ENCODE data around the gene TMOD1.
"Not testable (repeated sequence)": the region's sequence is repeated elsewhere in the genome, so short reads cannot be mapped to it uniquely, and the experiment has no call there.

The TMOD1 gene

GRCh38 chr9:97501177-97501971 is at the start of gene TMOD1:
TSS of gene TMOD1 (plus strand) at chr9:97501666. CDS start at chr9:97524189, 22,523 bp downstream.
- DNase-seq = peak in 1 of 2 experiments; percentile 71

GRCh38 chr9:97453573-97453972 is 47.9 kb upstream of the TMOD1 start:
- not testable (repeated sequence) for DNase-seq

- not testable (repeated sequence) for DNase-seq
Observed at GRCh38 chr9:97456841-97457240, 44.6 kb upstream of the TMOD1 start.

- DNase-seq = no peak
Observed at GRCh38 chr9:97459326-97459725, 42.1 kb upstream of the TMOD1 start.

- no peak for DNase-seq
Observed at GRCh38 chr9:97462159-97462558, 39.3 kb upstream of the TMOD1 start.

- no peak for DNase-seq
Observed at GRCh38 chr9:97462914-97463313, 38.6 kb upstream of the TMOD1 start.

GRCh38 chr9:97468658-97469448 is 32.6 kb upstream of the TMOD1 start:
- DNase-seq = peak; percentile 44 to 61

GRCh38 chr9:97470076-97470475 is 31.4 kb upstream of the TMOD1 start:
- peak in 1 of 2 experiments; percentile 29 for DNase-seq

GRCh38 chr9:97473717-97474116 is 27.7 kb upstream of the TMOD1 start:
- DNase-seq = no peak

GRCh38 chr9:97474372-97474925 is 27.0 kb upstream of the TMOD1 start:
- no peak for DNase-seq

GRCh38 chr9:97475059-97475458 is 26.4 kb upstream of the TMOD1 start:
- DNase-seq = peak in 1 of 2 experiments; percentile 13

GRCh38 chr9:97478301-97478981 is 23.0 kb upstream of the TMOD1 start:
- peak; percentile 6 to 10 for DNase-seq

- no peak for DNase-seq
Observed at GRCh38 chr9:97479496-97480159, 21.8 kb upstream of the TMOD1 start.

GRCh38 chr9:97480174-97480573 is 21.3 kb upstream of the TMOD1 start:
- DNase-seq = no peak

GRCh38 chr9:97480749-97481148 is 20.7 kb upstream of the TMOD1 start:
- no peak for DNase-seq

GRCh38 chr9:97484134-97484533 is 17.3 kb upstream of the TMOD1 start:
- no peak for DNase-seq

- DNase-seq = peak in 1 of 2 experiments; percentile 6
Observed at GRCh38 chr9:97487107-97487506, 14.4 kb upstream of the TMOD1 start.

GRCh38 chr9:97487861-97488260 is 13.6 kb upstream of the TMOD1 start:
- DNase-seq = no peak

- no peak for DNase-seq
Observed at GRCh38 chr9:97491216-97491999, 10.1 kb upstream of the TMOD1 start.

GRCh38 chr9:97497558-97498375 is 3.7 kb upstream of the TMOD1 start:
- not testable (repeated sequence) for DNase-seq

- DNase-seq = not testable (repeated sequence)
Observed at GRCh38 chr9:97498846-97499245, 2.6 kb upstream of the TMOD1 start.

Measured in NCI-H526 (cell line).